ENCODE measurements around the gene BBS2.

Gene BBS2

DNA sequence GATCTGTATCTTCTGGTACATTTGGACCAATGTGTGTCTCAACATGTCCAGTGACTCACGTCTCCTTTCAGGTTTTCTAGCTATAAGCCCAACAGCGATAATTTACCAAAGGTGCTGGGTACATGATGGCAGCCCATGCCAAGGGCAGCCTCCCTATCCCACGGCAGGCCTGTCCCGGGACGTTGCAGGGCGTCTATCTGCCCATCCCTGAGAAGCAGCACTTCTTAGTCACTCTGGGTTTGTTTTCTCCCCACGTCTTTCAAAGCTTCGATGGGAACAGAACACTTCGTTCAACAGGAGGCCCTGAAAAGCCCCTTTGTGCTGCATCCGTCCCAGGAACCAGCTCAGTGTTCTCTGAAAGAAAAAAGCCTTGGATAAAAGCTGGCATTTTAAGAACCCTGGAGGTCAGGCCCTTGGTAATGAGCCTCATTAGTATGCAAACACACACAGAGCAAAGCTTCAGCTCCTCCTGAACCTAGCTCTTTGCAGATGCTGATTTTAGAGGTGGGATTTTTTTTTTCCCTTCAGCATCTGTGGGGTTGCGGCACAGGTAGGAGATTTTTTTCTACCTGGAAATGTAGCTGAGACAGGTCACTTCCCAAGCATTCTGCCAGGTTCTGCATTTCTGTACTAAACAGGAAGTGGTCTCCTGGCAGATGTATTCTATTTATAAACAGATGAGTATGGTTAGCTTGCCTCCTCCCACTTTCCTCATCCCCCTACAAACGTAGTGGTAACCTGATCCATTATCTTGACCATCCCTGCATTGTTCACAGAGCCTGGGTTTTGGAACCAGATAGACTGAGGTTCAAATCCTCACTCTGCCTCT lies 27.5 kb upstream of the BBS2 start:
- Mint-ChIP-seq H3K27me3 (peaks cover 12% of the 10 kb centered on the region), H3K27ac (ENCODE audit: low read depth) (no peak overlapping the region)

GRCh38 chr16:56542039-56542438 lies 22.2 kb upstream of the BBS2 start:
- no peaks in the 10 kb centered on the region for H3K9me3 Mint-ChIP-seq
- H3K36me3 Mint-ChIP-seq (ENCODE audit: insufficient read depth), result peaks cover 2% of the 10 kb centered on the region
- ATAC-seq (replicated peaks; ENCODE audit: extremely low read depth, poor library complexity, severe bottlenecking) (no peak), DNase-seq (ENCODE audit: low spot score in 2 of 2) (no peak)
- H3K27me3 Mint-ChIP-seq, result peaks cover 62% of the 10 kb centered on the region
- H3K4me1 Mint-ChIP-seq, result peaks cover 5% of the 10 kb centered on the region
- H3K27ac Mint-ChIP-seq (ENCODE audit: low read depth), result no peak overlapping the region
- H3K4me3 Mint-ChIP-seq, result no peak overlapping the region

More for the DNA sequence above, 27.5 kb upstream of the BBS2 start:
- ATAC-seq (replicated peaks; ENCODE audit: extremely low read depth, poor library complexity, severe bottlenecking), result no peak
- Mint-ChIP-seq H3K4me1 (peaks cover 18% of the 10 kb centered on the region), H3K36me3 (ENCODE audit: insufficient read depth) (peaks cover 3% of the 10 kb centered on the region), H3K9me3 (no peaks in the 10 kb centered on the region), H3K4me3 (no peak overlapping the region)
- DNase-seq (ENCODE audit: low spot score in 2 of 2), result no peak

DNA sequence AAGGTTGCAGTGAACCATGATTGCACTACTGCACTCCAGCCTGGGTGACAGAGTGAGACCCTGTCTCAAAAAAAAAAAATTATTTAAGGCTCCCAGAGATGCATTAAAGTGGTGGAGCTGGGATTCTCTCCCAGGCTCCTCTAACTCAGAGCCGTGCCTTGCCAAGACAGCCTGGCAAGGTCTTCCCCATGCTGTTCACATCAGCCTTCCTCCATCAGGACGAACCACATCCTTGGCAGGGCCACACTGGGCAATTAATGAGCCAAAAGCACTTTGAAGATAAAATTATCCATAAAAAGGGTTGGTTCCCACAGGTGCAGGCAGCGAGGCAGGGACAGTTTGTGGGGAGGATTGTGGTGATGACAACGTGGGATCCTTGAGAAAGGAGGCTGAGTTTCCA lies 19.8 kb upstream of the BBS2 start:
- DNase-seq (ENCODE audit: low spot score in 2 of 2) (no peak), ATAC-seq (replicated peaks; ENCODE audit: extremely low read depth, poor library complexity, severe bottlenecking) (no peak)
- H3K4me1 Mint-ChIP-seq, result peaks cover 4% of the 10 kb centered on the region
- H3K27ac Mint-ChIP-seq (ENCODE audit: low read depth), result no peak overlapping the region
- H3K4me3 Mint-ChIP-seq, result no peak overlapping the region
- H3K27me3 Mint-ChIP-seq, result peaks cover 85% of the 10 kb centered on the region
- peaks cover 2% of the 10 kb centered on the region for H3K36me3 Mint-ChIP-seq (ENCODE audit: insufficient read depth)
- no peaks in the 10 kb centered on the region for H3K9me3 Mint-ChIP-seq

DNA sequence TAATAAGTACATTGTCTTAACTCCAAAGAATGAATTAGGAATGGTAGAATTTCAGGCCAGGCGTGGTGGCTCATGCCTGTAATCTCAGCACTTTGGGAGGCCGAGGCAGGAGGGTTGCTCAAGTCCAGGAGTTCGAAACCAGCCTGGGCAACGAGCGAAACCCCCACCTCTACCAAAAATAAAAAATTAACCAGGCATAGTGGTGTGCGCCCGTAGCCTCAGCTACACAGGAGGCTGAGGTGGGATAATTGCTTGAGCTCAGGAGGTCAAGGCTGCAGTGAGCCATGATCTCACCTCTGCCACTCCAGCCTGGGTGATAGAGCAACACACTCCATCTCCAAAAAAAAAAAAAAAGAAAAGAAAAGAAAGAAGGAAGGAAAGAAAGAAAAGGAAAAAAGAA lies 18.5 kb upstream of the BBS2 start:
- Mint-ChIP-seq H3K27ac (ENCODE audit: low read depth) (no peak overlapping the region), H3K27me3 (peaks cover 97% of the 10 kb centered on the region), H3K4me1 (peaks cover 4% of the 10 kb centered on the region), H3K36me3 (ENCODE audit: insufficient read depth) (peaks cover 2% of the 10 kb centered on the region), H3K4me3 (no peak overlapping the region), H3K9me3 (no peaks in the 10 kb centered on the region)
- ATAC-seq (replicated peaks; ENCODE audit: extremely low read depth, poor library complexity, severe bottlenecking) (no peak), DNase-seq (ENCODE audit: low spot score in 2 of 2) (no peak)

DNA sequence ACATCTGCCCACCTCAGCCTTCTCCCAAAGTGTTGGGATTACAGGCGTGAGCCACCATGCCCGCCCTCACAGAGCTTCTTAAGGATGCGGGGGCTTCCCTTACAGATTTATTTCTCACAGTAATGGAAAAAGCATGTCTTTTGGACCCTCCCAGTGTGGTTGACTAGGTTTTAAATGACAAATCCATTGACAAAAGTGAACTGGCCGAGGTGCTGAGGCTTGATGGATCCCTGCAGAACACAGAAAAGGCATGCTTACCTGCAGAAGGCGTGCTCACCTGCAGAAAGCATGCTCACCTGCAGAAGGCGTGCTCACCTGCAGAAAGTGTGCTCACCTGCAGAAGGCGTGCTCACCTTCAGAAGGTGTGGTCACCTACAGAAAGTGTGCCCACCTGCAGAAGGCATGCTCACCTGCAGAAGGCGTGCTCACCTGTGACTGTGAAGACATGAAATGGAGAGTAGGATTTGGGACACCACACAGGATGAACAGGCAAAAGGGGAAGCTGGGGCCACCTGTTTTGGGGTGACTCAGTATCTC lies 15.1 kb upstream of the BBS2 start:
- ATAC-seq (replicated peaks; ENCODE audit: extremely low read depth, poor library complexity, severe bottlenecking), result no peak
- H3K27ac Mint-ChIP-seq (ENCODE audit: low read depth), result no peak overlapping the region
- no peaks in the 10 kb centered on the region for H3K9me3 Mint-ChIP-seq
- H3K4me1 Mint-ChIP-seq, result no peaks in the 10 kb centered on the region
- H3K4me3 Mint-ChIP-seq, result no peak overlapping the region
- peaks cover 70% of the 10 kb centered on the region for H3K27me3 Mint-ChIP-seq
- H3K36me3 Mint-ChIP-seq (ENCODE audit: insufficient read depth), result no peaks in the 10 kb centered on the region
- DNase-seq (ENCODE audit: low spot score in 2 of 2), result no peak

- Mint-ChIP-seq H3K27ac (ENCODE audit: low read depth) (no peak overlapping the region), H3K9me3 (no peaks in the 10 kb centered on the region), H3K36me3 (ENCODE audit: insufficient read depth) (no peaks in the 10 kb centered on the region), H3K4me3 (no peak overlapping the region), H3K4me1 (no peaks in the 10 kb centered on the region), H3K27me3 (peaks cover 56% of the 10 kb centered on the region)
- DNase-seq (ENCODE audit: low spot score in 2 of 2), result no peak
- ATAC-seq (replicated peaks; ENCODE audit: extremely low read depth, poor library complexity, severe bottlenecking), result no peak
These were observed 12.9 kb upstream of the BBS2 start for GRCh38 chr16:56532714-56533113.

DNA sequence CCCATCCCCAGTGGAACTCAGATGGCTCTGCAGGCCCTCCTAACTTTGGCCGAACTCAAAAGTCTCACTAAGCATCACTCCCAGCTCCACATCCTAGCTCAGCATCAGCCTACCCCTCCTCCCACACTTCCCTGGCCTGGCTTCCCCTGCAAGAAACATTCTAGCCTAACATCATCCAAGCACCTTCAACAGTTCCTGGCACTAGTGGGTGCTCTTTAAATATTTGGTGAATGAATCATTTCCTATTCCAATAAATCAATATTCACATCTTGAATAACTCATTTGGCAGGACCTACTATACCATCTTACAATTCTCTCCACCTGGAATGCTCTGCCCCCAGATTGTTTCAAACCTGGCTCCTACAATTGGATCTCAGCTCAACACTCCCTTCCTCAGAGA lies 11.0 kb upstream of the BBS2 start:
- DNase-seq (ENCODE audit: low spot score in 2 of 2), result no peak
- no peaks in the 10 kb centered on the region for H3K9me3 Mint-ChIP-seq
- no peak overlapping the region for H3K4me3 Mint-ChIP-seq
- peaks cover 37% of the 10 kb centered on the region for H3K27me3 Mint-ChIP-seq
- H3K36me3 Mint-ChIP-seq (ENCODE audit: insufficient read depth), result no peaks in the 10 kb centered on the region
- no peak overlapping the region for H3K27ac Mint-ChIP-seq (ENCODE audit: low read depth)
- ATAC-seq (replicated peaks; ENCODE audit: extremely low read depth, poor library complexity, severe bottlenecking), result no peak
- no peaks in the 10 kb centered on the region for H3K4me1 Mint-ChIP-seq

DNA sequence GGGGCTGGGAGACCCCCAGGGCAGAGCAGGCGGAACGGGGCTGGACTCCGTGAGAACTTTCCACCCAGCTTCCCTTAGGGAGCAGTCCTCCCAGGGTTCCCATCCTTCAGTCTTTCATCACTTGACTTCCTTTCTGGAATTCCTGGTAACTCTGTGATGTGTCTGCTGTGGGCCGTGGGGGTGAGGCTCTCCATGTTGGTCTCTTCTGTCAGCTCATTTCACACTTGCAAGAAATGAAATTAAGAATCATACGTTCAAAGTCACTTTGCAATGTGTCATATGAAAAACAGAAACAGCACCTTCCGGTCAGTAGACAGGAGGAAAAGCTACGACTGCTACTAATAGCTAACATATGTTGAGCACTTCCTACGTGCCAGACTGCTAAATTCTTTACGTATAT lies 5.4 kb upstream of the BBS2 start:
- Mint-ChIP-seq H3K27ac (ENCODE audit: low read depth) (no peak overlapping the region), H3K36me3 (ENCODE audit: insufficient read depth) (no peaks in the 10 kb centered on the region), H3K27me3 (peaks cover 10% of the 10 kb centered on the region), H3K9me3 (no peaks in the 10 kb centered on the region), H3K4me1 (peaks cover 6% of the 10 kb centered on the region), H3K4me3 (no peak overlapping the region)
- ATAC-seq (replicated peaks; ENCODE audit: extremely low read depth, poor library complexity, severe bottlenecking), result no peak
- DNase-seq (ENCODE audit: low spot score in 2 of 2), result no peak

GRCh38 chr16:56520251-56520577 lies 390 bp upstream of the BBS2 start:
- Mint-ChIP-seq H3K9me3 (no peaks in the 10 kb centered on the region), H3K4me1 (peaks cover 22% of the 10 kb centered on the region), H3K27ac (ENCODE audit: low read depth) (peak overlapping the region; percentile 65), H3K4me3 (peak overlapping the region; percentile 77), H3K27me3 (no peaks in the 10 kb centered on the region), H3K36me3 (ENCODE audit: insufficient read depth) (peaks cover 10% of the 10 kb centered on the region)
- no peak for ATAC-seq (replicated peaks; ENCODE audit: extremely low read depth, poor library complexity, severe bottlenecking)
- no peak for DNase-seq (ENCODE audit: low spot score in 2 of 2)

DNA sequence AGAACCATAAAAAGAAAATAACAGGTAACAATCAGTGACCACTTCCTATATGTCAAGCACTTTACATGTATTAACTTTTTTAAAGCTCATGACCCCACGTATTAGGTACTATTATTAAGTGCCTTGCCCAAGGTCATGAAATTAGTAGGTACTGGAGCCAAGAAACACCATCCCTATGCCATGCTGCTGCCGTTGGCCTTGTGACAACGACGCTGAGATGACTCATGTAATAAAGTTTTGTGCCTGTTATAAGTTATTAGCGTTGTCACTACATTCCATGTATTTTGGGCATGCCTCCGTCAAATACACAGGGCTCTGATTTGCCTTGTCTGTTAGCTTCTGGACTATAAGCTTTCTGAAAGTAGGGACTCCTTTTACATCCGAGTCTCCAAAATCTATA lies 1.4 kb downstream of the BBS2 start:
- peaks cover 10% of the 10 kb centered on the region for H3K36me3 Mint-ChIP-seq (ENCODE audit: insufficient read depth)
- DNase-seq (ENCODE audit: low spot score in 2 of 2) (no peak), ATAC-seq (replicated peaks; ENCODE audit: extremely low read depth, poor library complexity, severe bottlenecking) (no peak)
- H3K27me3 Mint-ChIP-seq, result no peaks in the 10 kb centered on the region
- peak overlapping the region; percentile 65 for H3K27ac Mint-ChIP-seq (ENCODE audit: low read depth)
- no peaks in the 10 kb centered on the region for H3K9me3 Mint-ChIP-seq
- peaks cover 29% of the 10 kb centered on the region for H3K4me1 Mint-ChIP-seq
- H3K4me3 Mint-ChIP-seq, result peak overlapping the region; percentile 77

GRCh38 chr16:56517206-56517605 lies 2.6 kb downstream of the BBS2 start:
- Mint-ChIP-seq H3K27me3 (no peaks in the 10 kb centered on the region), H3K9me3 (no peaks in the 10 kb centered on the region), H3K36me3 (ENCODE audit: insufficient read depth) (peaks cover 14% of the 10 kb centered on the region), H3K4me3 (no peak overlapping the region), H3K4me1 (peaks cover 35% of the 10 kb centered on the region), H3K27ac (ENCODE audit: low read depth) (no peak overlapping the region)
- ATAC-seq (replicated peaks; ENCODE audit: extremely low read depth, poor library complexity, severe bottlenecking) (no peak), DNase-seq (ENCODE audit: low spot score in 2 of 2) (no peak)

- Mint-ChIP-seq H3K36me3 (ENCODE audit: insufficient read depth) (peaks cover 21% of the 10 kb centered on the region), H3K4me3 (no peak overlapping the region), H3K27me3 (no peaks in the 10 kb centered on the region), H3K27ac (ENCODE audit: low read depth) (no peak overlapping the region), H3K9me3 (no peaks in the 10 kb centered on the region), H3K4me1 (peaks cover 33% of the 10 kb centered on the region)
- ATAC-seq (replicated peaks; ENCODE audit: extremely low read depth, poor library complexity, severe bottlenecking), result no peak
- DNase-seq (ENCODE audit: low spot score in 2 of 2), result no peak
These were observed 4.2 kb downstream of the BBS2 start for GRCh38 chr16:56515665-56516064.

GRCh38 chr16:56514845-56515244 lies 5.0 kb downstream of the BBS2 start:
- Mint-ChIP-seq H3K27ac (ENCODE audit: low read depth) (no peak overlapping the region), H3K27me3 (no peaks in the 10 kb centered on the region), H3K4me3 (no peak overlapping the region), H3K9me3 (no peaks in the 10 kb centered on the region), H3K36me3 (ENCODE audit: insufficient read depth) (peaks cover 23% of the 10 kb centered on the region), H3K4me1 (peaks cover 27% of the 10 kb centered on the region)
- DNase-seq (ENCODE audit: low spot score in 2 of 2), result no peak
- no peak for ATAC-seq (replicated peaks; ENCODE audit: extremely low read depth, poor library complexity, severe bottlenecking)
